Endothelial cell of umbilical vein (primary cell): ENCODE data around the gene RANGRF.
A peak's percentile ranks its signal among the peaks of the same experiment; 100 is the strongest.

Experiments
- EZH2 ChIP-seq: IDR thresholded peaks from 2 replicates; pipeline ENCODE4 v1.6.1; 2012; ENCODE audit warnings: borderline replicate concordance, low read depth, mild to moderate bottlenecking, moderate library complexity, low read length, inconsistent platforms; ENCODE audit not compliant: severe bottlenecking
- MYC ChIP-seq: IDR thresholded peaks from one replicate; pipeline ENCODE4 v1.6.1; 2011; ENCODE audit warnings: mild to moderate bottlenecking, low read depth, low read length
- POLR2A ChIP-seq: IDR thresholded peaks from 2 replicates; pipeline ENCODE4 v1.6.1; 2012; ENCODE audit warnings: low read depth, mild to moderate bottlenecking, control low read depth, low read length
- POLR2AphosphoS5 ChIP-seq: IDR thresholded peaks from 2 replicates; pipeline ENCODE4 v1.6.1; 2012; ENCODE audit warnings: low read depth, mild to moderate bottlenecking, control low read depth, low read length, moderate library complexity; ENCODE audit not compliant: insufficient read depth
- TF ChIP-seq, protein P1 (sequence below), 2 donors: IDR thresholded peaks; 1 replicate in 1 of 2; 2 replicates in 1 of 2; pipeline ENCODE4 v1.5.1; 2011; ENCODE audit warnings: low read length in 2 of 2, mild to moderate bottlenecking in 2 of 2, moderate library complexity in 2 of 2, control low read depth in 1 of 2, inconsistent platforms in 1 of 2, low read depth in 1 of 2; ENCODE audit not compliant: insufficient read depth in 1 of 2; ENCODE audit errors: extremely low read depth in 1 of 2

DNA sequence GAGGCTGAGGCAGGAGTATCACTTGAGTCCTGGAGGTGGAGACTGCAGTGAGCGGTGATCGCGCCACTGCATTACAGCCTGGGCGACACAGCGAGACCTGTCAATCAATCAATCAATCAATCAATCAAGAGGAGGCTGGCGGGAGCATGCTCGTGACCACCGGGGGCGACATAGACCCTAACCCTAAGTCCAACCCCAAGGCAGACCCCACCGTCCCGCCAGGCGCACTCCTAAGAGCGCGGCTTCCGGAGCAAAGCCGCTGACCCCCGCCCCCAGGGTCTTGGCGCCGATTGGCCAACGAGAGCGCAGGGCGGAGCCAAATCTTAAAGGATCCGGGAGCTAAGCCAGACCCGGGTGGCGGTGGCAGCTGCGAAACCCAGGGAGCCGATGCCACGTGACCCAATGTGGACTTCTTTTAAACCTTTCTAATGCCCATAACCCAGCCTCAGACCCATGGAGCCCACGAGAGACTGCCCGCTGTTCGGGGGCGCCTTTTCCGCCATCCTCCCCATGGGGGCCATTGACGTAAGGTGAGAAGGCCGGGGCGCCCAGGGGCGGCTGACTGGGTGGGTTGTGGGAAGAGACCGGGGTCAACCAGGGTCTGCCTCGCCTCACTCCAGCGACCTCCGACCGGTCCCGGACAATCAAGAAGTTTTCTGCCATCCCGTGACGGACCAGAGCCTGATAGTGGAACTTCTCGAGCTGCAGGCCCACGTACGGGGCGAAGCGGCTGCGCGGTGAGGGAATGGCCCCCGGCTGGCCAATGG, at the start of gene RANGRF:
- TF ChIP-seq, protein P1, sequence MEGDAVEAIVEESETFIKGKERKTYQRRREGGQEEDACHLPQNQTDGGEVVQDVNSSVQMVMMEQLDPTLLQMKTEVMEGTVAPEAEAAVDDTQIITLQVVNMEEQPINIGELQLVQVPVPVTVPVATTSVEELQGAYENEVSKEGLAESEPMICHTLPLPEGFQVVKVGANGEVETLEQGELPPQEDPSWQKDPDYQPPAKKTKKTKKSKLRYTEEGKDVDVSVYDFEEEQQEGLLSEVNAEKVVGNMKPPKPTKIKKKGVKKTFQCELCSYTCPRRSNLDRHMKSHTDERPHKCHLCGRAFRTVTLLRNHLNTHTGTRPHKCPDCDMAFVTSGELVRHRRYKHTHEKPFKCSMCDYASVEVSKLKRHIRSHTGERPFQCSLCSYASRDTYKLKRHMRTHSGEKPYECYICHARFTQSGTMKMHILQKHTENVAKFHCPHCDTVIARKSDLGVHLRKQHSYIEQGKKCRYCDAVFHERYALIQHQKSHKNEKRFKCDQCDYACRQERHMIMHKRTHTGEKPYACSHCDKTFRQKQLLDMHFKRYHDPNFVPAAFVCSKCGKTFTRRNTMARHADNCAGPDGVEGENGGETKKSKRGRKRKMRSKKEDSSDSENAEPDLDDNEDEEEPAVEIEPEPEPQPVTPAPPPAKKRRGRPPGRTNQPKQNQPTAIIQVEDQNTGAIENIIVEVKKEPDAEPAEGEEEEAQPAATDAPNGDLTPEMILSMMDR (IDR thresholded peaks at IDR 0.05; ENCODE audit: extremely low read depth in 1 of 2, insufficient read depth in 1 of 2, low read depth in 1 of 2, low read length in 2 of 2) = no peak
- TF ChIP-seq POLR2A (no peak), POLR2AphosphoS5 (peak; percentile 49), EZH2 (no peak), MYC (no peak)
